HUES48 (cell line): Measurements from ENCODE around the gene FAM13A.

Experiments used
- H3K27ac ChIP-seq: one replicate; pipeline ENCODE4 v1.7.0; 2013; ENCODE audit warnings: low read depth, low read length, inconsistent platforms
- H3K27me3 ChIP-seq: 2 replicates; pipeline ENCODE4 v1.6.1; 2013; ENCODE audit warnings: mild to moderate bottlenecking, low read length; ENCODE audit not compliant: control insufficient read depth, insufficient read depth
- H3K36me3 ChIP-seq: 2 replicates; pipeline ENCODE4 v1.6.1; 2013; ENCODE audit warnings: low read length; ENCODE audit not compliant: control insufficient read depth, insufficient read depth
- H3K4me1 ChIP-seq: 2 replicates; pipeline ENCODE4 v1.6.1; 2013; ENCODE audit warnings: mild to moderate bottlenecking, low read length; ENCODE audit not compliant: control insufficient read depth, insufficient read depth
- H3K4me3 ChIP-seq: 2 replicates; pipeline ENCODE4 v1.5.1; 2013; ENCODE audit warnings: mild to moderate bottlenecking, low read depth, low read length
- H3K9ac ChIP-seq: 2 replicates; pipeline ENCODE4 v1.6.1; 2013; ENCODE audit warnings: mild to moderate bottlenecking, low read depth, low read length, moderate library complexity
- H3K9me3 ChIP-seq: 2 replicates; pipeline ENCODE4 v1.6.1; 2013; ENCODE audit warnings: low read length; ENCODE audit not compliant: control insufficient read depth, insufficient read depth

Gene FAM13A

GRCh38 chr4:88736264-88736663, 320.7 kb downstream of the FAM13A start:
- no peak overlapping the region for H3K27ac ChIP-seq
- peaks cover 11% of the 10 kb centered on the region; the same call in 1 of the 2 replicates for H3K36me3 ChIP-seq
- H3K4me1 ChIP-seq = peaks cover 31% of the 10 kb centered on the region
- H3K4me3 ChIP-seq = no peak overlapping the region
- H3K9me3 ChIP-seq = no peaks in the 10 kb centered on the region
- H3K9ac ChIP-seq = no peak overlapping the region
- no peaks in the 10 kb centered on the region for H3K27me3 ChIP-seq

GRCh38 chr4:88735564-88735963, 321.4 kb downstream of the FAM13A start:
- Histone ChIP-seq H3K27me3 (no peaks in the 10 kb centered on the region), H3K4me1 (peaks cover 31% of the 10 kb centered on the region), H3K4me3 (no peak overlapping the region), H3K27ac (no peak overlapping the region), H3K36me3 (peaks cover 12% of the 10 kb centered on the region; the same call in 1 of the 2 replicates), H3K9me3 (no peaks in the 10 kb centered on the region), H3K9ac (no peak overlapping the region)

- H3K4me1 ChIP-seq = peaks cover 24% of the 10 kb centered on the region
- H3K9me3 ChIP-seq = no peaks in the 10 kb centered on the region
- no peak overlapping the region for H3K4me3 ChIP-seq
- H3K27ac ChIP-seq = no peak overlapping the region
- no peaks in the 10 kb centered on the region for H3K27me3 ChIP-seq
- H3K9ac ChIP-seq = no peak overlapping the region
- H3K36me3 ChIP-seq = peaks cover 15% of the 10 kb centered on the region; the same call in 1 of the 2 replicates
Measured at GRCh38 chr4:88734403-88734949, 322.5 kb downstream of the FAM13A start.

GRCh38 chr4:88732714-88733368, 324.1 kb downstream of the FAM13A start:
- Histone ChIP-seq H3K4me3 (no peak overlapping the region), H3K36me3 (peaks cover 27% of the 10 kb centered on the region), H3K27me3 (no peaks in the 10 kb centered on the region), H3K4me1 (peaks cover 9% of the 10 kb centered on the region), H3K27ac (no peak overlapping the region), H3K9ac (no peak overlapping the region), H3K9me3 (no peaks in the 10 kb centered on the region)

GRCh38 chr4:88731381-88731780, 325.6 kb downstream of the FAM13A start:
- no peak overlapping the region for H3K9ac ChIP-seq
- no peak overlapping the region for H3K27ac ChIP-seq
- H3K9me3 ChIP-seq = no peaks in the 10 kb centered on the region
- H3K36me3 ChIP-seq = peaks cover 35% of the 10 kb centered on the region
- no peaks in the 10 kb centered on the region for H3K4me1 ChIP-seq
- H3K4me3 ChIP-seq = no peak overlapping the region
- no peaks in the 10 kb centered on the region for H3K27me3 ChIP-seq

GRCh38 chr4:88730811-88731210, 326.2 kb downstream of the FAM13A start:
- Histone ChIP-seq H3K36me3 (peaks cover 35% of the 10 kb centered on the region), H3K4me3 (no peak overlapping the region), H3K27ac (no peak overlapping the region), H3K27me3 (no peaks in the 10 kb centered on the region), H3K4me1 (no peaks in the 10 kb centered on the region), H3K9me3 (no peaks in the 10 kb centered on the region), H3K9ac (no peak overlapping the region)

GRCh38 chr4:88729146-88729760, 327.7 kb downstream of the FAM13A start:
- no peaks in the 10 kb centered on the region for H3K9me3 ChIP-seq
- H3K27ac ChIP-seq = no peak overlapping the region
- H3K9ac ChIP-seq = no peak overlapping the region
- no peaks in the 10 kb centered on the region for H3K27me3 ChIP-seq
- H3K4me3 ChIP-seq = no peak overlapping the region
- peaks cover 8% of the 10 kb centered on the region for H3K4me1 ChIP-seq
- peaks cover 29% of the 10 kb centered on the region for H3K36me3 ChIP-seq

- Histone ChIP-seq H3K9me3 (no peaks in the 10 kb centered on the region), H3K4me1 (peaks cover 8% of the 10 kb centered on the region), H3K27me3 (no peaks in the 10 kb centered on the region), H3K27ac (no peak overlapping the region), H3K36me3 (peaks cover 29% of the 10 kb centered on the region), H3K9ac (no peak overlapping the region), H3K4me3 (no peak overlapping the region)
Measured at GRCh38 chr4:88728146-88728545, 328.8 kb downstream of the FAM13A start.

- H3K9ac ChIP-seq = no peak overlapping the region
- H3K4me3 ChIP-seq = no peak overlapping the region
- H3K27me3 ChIP-seq = no peaks in the 10 kb centered on the region
- peaks cover 24% of the 10 kb centered on the region for H3K36me3 ChIP-seq
- no peaks in the 10 kb centered on the region for H3K9me3 ChIP-seq
- H3K27ac ChIP-seq = no peak overlapping the region
- H3K4me1 ChIP-seq = peaks cover 8% of the 10 kb centered on the region
Measured at GRCh38 chr4:88725986-88726385, 331.0 kb downstream of the FAM13A start.

GRCh38 chr4:88725143-88725542, 331.8 kb downstream of the FAM13A start:
- Histone ChIP-seq H3K36me3 (peaks cover 22% of the 10 kb centered on the region), H3K4me1 (peaks cover 8% of the 10 kb centered on the region), H3K27me3 (no peaks in the 10 kb centered on the region), H3K9ac (no peak overlapping the region; the same call in 1 of the 2 replicates), H3K4me3 (no peak overlapping the region), H3K27ac (no peak overlapping the region), H3K9me3 (no peaks in the 10 kb centered on the region)

- no peaks in the 10 kb centered on the region for H3K27me3 ChIP-seq
- H3K27ac ChIP-seq = no peak overlapping the region
- peaks cover 20% of the 10 kb centered on the region for H3K36me3 ChIP-seq
- H3K9ac ChIP-seq = no peak overlapping the region
- H3K9me3 ChIP-seq = no peaks in the 10 kb centered on the region
- H3K4me1 ChIP-seq = peaks cover 8% of the 10 kb centered on the region
- no peak overlapping the region for H3K4me3 ChIP-seq
Measured at GRCh38 chr4:88724406-88724805, 332.6 kb downstream of the FAM13A start.
